GDM1 (cell line): ENCODE results near the gene MRPS15.
A peak's percentile ranks its signal among the peaks of the same experiment; 100 is the strongest.

Source experiments
- DNase-seq: peaks from one replicate; lab custom pipeline; 2025; lab: John Stamatoyannopoulos, UW

The MRPS15 gene

GRCh38 chr1:36419569-36419968 lies 44.6 kb downstream of the MRPS15 start:
- no peak for DNase-seq

GRCh38 chr1:36419140-36419539 lies 45.0 kb downstream of the MRPS15 start:
- DNase-seq = no peak

GRCh38 chr1:36417931-36418330 lies 46.3 kb downstream of the MRPS15 start:
- no peak for DNase-seq

GRCh38 chr1:36415661-36416326 lies 48.4 kb downstream of the MRPS15 start:
- DNase-seq = no peak

- no peak for DNase-seq
These were observed 49.8 kb downstream of the MRPS15 start for GRCh38 chr1:36414384-36414783.

GRCh38 chr1:36411674-36412648 lies 52.2 kb downstream of the MRPS15 start:
- DNase-seq = peak; percentile 46

GRCh38 chr1:36408479-36408878 lies 55.7 kb downstream of the MRPS15 start:
- no peak for DNase-seq

- no peak for DNase-seq
These were observed 57.7 kb downstream of the MRPS15 start for GRCh38 chr1:36406440-36406839.
